ENCODE results near the gene RCE1.

Gene RCE1

DNA sequence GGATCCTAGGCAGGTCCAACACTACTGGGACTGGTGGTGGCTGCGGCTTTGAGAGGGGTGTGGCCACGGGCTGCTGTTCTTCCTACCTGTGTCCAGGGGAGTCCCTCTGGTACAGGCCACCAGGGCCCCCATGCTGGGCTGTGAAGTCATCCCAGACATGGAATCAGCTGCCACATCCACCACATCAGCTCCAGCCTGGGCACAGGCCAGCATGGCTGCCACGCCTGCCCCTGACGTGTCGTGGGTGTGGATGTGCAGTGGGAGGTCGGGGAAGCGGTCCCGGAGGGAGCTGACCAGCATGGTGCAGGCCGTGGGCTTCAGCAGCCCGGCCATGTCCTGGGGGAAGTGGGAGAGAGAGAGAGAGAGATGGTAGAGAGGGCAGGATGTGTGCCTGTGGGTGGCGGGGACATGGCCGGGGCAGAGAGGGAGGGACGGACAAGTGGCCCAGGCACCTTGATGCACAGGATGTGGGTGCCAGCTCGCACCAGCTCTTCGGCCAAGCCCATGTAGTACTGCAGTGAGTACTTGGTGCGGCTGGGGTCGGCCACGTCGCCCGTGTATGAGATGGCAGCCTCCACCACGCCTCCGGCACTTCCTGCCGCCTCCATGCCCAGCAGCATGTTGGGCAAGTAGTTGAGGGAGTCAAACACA, 7.5 kb downstream of the RCE1 start:
- no peak for DNase-seq (ENCODE audit: low spot score)
- TF ChIP-seq, protein P1, sequence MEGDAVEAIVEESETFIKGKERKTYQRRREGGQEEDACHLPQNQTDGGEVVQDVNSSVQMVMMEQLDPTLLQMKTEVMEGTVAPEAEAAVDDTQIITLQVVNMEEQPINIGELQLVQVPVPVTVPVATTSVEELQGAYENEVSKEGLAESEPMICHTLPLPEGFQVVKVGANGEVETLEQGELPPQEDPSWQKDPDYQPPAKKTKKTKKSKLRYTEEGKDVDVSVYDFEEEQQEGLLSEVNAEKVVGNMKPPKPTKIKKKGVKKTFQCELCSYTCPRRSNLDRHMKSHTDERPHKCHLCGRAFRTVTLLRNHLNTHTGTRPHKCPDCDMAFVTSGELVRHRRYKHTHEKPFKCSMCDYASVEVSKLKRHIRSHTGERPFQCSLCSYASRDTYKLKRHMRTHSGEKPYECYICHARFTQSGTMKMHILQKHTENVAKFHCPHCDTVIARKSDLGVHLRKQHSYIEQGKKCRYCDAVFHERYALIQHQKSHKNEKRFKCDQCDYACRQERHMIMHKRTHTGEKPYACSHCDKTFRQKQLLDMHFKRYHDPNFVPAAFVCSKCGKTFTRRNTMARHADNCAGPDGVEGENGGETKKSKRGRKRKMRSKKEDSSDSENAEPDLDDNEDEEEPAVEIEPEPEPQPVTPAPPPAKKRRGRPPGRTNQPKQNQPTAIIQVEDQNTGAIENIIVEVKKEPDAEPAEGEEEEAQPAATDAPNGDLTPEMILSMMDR (IDR thresholded peaks at IDR 0.05; ENCODE audit: extremely low read depth, missing control alignments) = no peak

DNA sequence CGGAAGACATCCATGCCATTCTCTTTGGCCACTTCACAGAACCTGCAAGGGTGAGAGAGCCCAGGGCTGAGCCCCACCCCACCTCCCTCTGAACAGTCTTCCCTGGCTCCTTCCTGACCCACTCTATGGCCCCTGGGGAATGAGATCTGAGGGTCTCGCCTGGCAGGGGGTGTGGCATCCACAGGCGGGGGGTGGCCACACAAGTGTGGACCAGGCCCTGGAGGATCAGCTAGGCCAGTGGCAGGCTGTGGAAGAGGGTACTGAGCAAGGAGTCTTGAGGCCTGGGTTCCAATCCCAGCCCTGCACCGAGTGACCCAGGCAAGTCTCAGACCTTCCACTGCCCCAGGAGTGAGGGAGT, 8.0 kb downstream of the RCE1 start:
- TF ChIP-seq, protein P1 (IDR thresholded peaks at IDR 0.05; ENCODE audit: extremely low read depth, missing control alignments) = no peak
- no peak for DNase-seq (ENCODE audit: low spot score)

- TF ChIP-seq, protein P1 (IDR thresholded peaks at IDR 0.05; ENCODE audit: extremely low read depth, missing control alignments) = peak; percentile 2
- DNase-seq (ENCODE audit: low spot score) = peak; percentile 68
Measured at GRCh38 chr11:66851698-66852465, 8.6 kb downstream of the RCE1 start.

DNA sequence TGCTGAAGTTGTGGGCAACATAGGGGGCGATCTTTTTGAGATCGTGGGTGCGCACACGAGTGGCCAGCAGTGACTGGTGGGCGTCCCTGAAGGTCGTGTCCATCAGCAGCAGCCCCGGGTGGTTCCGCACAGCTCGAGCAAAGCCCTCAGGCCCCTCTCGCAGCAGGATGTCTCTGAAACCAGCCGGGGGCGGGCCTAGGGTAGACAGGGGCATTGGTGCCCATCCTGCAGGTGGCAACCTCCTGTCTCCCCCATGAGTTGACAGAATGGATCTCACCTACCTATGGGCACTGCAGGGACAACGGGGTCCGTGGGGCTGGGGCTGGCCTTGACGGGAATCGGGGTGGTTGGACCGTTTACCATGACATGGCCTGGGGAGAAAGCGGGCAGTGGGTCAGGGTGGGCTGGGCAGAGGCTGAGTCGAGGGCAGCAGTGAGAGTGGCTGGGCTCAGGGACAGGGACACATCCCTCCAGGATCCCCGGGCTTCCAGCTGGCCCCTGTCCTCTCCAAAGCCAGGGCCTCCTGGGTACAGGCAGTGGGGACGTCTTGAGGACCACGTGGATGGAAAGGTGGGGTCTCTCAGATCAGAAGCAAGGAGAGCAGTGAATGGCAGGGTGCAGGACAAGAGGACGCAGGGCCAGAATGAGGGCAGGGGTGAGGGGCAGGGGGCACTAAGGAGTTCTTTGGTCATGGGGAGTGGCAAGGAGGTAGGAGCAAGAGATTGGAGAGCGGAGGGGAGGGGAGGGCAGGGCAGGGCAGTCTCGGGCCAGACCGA, 9.4 kb downstream of the RCE1 start:
- TF ChIP-seq, protein P1 (IDR thresholded peaks at IDR 0.05; ENCODE audit: extremely low read depth, missing control alignments) = no peak
- DNase-seq (ENCODE audit: low spot score) = no peak

DNA sequence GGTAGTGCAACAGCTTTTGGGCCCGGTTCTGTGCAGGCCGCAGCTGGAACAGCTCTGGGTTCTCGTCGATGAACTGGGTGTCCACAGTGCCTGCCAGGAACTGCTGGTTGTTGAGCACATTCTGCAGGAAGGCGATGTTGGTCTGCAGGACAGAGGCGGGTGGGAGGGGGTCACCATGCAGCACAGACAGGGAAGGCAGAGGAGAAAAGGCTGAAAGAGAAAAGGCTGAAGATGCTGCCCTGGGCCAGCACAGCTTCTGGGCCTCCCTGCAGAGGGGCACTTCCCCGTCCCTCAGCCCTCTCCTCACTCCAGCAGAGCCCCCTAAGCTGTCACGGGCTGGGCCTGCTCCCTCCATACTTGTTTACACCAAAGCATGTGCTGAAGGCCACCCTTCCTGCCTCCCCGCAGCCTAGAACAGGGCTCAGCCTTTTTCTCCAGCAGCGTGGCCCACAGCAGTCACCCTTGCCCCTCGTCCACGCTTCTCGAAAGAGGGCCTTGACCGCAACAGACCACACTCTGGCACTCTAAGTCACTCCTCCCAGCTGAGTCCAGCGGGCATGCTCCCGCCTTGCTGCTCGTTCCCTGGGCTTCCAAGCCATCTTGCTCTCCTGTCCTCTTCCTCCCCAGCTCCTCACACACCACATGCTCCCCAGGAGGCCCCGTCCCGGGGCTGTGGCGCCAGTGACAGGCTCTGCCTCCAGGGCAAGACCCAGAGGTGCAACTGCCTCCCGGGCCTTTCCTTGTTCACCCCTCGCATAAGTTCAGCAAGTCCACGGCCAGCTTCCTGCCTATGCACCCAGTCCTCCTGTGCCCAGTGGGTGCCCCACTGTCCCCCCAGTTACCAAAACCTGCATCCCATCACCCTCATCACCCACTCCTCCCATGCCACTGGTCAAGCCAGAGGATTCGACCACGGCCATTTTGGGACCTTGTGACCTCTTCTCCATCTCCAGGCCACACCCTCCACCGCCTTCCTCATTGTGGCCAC, 10.3 kb downstream of the RCE1 start:
- DNase-seq (ENCODE audit: low spot score) = no peak

GRCh38 chr11:66854231-66854661, 11.0 kb downstream of the RCE1 start:
- DNase-seq (ENCODE audit: low spot score) = no peak
- TF ChIP-seq, protein P1 (IDR thresholded peaks at IDR 0.05; ENCODE audit: extremely low read depth, missing control alignments) = no peak

More for the DNA sequence above, 10.3 kb downstream of the RCE1 start:
- TF ChIP-seq, protein P1 (IDR thresholded peaks at IDR 0.05; ENCODE audit: extremely low read depth, missing control alignments) = no peak
